Adrenal gland (tissue), 5 donors: ENCODE measurements around the gene RPP40.

ENCODE experiments used
- CTCF ChIP-seq, 6 experiments: fragments of 450-650 bp in 4 of 6; fragments of 200-600 bp in 2 of 6; sonication (generic) in 1 of 6; IDR thresholded peaks; 1 replicate in 5 of 6; 2 replicates in 1 of 6; pipeline versions ENCODE4 v1.5.1 to v1.8.0; 2016 to 2021; ENCODE audit warnings: antibody characterized with exemption in 6 of 6, mild to moderate bottlenecking in 2 of 6, moderate library complexity in 1 of 6
- POLR2A ChIP-seq, 2 donors: fragments of 450-650 bp; IDR thresholded peaks; one replicate each; pipeline ENCODE4 v1.6.1; 2017; ENCODE audit warnings: antibody characterized with exemption in 2 of 2, mild to moderate bottlenecking in 2 of 2, moderate library complexity in 1 of 2
- donor health status: DM: no; HTN: no; CAD: no.

GRCh38 chr6:5045416-5045815 lies 41.6 kb upstream of the RPP40 start:
- TF ChIP-seq CTCF (IDR thresholded peaks at IDR 0.05) (no peak), POLR2A (IDR thresholded peaks at IDR 0.05) (no peak)
